Upper lobe of left lung (tissue), 4 donors: ENCODE measurements around the gene FEM1A.

Experiments used
- CTCF ChIP-seq, 6 experiments: fragments of 450-650 bp in 4 of 6; fragments of 200-600 bp in 2 of 6; sonication (generic) in 2 of 6; IDR thresholded peaks; one replicate each; pipeline ENCODE4 v1.5.1; 2016 to 2019; ENCODE audit warnings: antibody characterized with exemption in 6 of 6
- POLR2AphosphoS5 ChIP-seq, 2 donors: sonication (generic); formaldehyde crosslinking; IDR thresholded peaks; one replicate each; pipeline ENCODE4 v1.5.1; 2017; ENCODE audit warnings: antibody characterized with exemption in 2 of 2

GRCh38 chr19:4744451-4745174 is 46.9 kb upstream of the FEM1A start:
- TF ChIP-seq CTCF (IDR thresholded peaks at IDR 0.05) (no peak), POLR2AphosphoS5 (IDR thresholded peaks at IDR 0.05) (no peak)
